Neural cell (in vitro differentiated cells): ENCODE measurements around the gene MAGEF1.

ENCODE experiments used
- EZH2 ChIP-seq: fragments of 200-600, 300-800 bp; shearing (Covaris generic), sonication (generic); IDR thresholded peaks from 2 replicates; pipeline ENCODE4 v1.6.1; 2014; ENCODE audit warnings: antibody characterized with exemption, low read length, borderline replicate concordance, mild to moderate bottlenecking; ENCODE audit not compliant: insufficient read depth, poor library complexity, severe bottlenecking
- SMC3 ChIP-seq: fragments of 450-650 bp; conservative IDR thresholded peaks from 2 replicates; pipeline ENCODE4 v1.6.1; 2014; ENCODE audit warnings: antibody characterized with exemption, mild to moderate bottlenecking, moderate library complexity; ENCODE audit not compliant: poor library complexity

- no peak for TF ChIP-seq SMC3
- no peak for TF ChIP-seq EZH2
These were observed 17.7 kb downstream of the MAGEF1 start for GRCh38 chr3:184694133-184694665.
